ENCODE measurements around the gene VWA8.
"Not testable (repeated sequence)": the region's sequence is repeated elsewhere in the genome, so short reads cannot be mapped to it uniquely, and the experiment has no call there.

VWA8 gene

DNA sequence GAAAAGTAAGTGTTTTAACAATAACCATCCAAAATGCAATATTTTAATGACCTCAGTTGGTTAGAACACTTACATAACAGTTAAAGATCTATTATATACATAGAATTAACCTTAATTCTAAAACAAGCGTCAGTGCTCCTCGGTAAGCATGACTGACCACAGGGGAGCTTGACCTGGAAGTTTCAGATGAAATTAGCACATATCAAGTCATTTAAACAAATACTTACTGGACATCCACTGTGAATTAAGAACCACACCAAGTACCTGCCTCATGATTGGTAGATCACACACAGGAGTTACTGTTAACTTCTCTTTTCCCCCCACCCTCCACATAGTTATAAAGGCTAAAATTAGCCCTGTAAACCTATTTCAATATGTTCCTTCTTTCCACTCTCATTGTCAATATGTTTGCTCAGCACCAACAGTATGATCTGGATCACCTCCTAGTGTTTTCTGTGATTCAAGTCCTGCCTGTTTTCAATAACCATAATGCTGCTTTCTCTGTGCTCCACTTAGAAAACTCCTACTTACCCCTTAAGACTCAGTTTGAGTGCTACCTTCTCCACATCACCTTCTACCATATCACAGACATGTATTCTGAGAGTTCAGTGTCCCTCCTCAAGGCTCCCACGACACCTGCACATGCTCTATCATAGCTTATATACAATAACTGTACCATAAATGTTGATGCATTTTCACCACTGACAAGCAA is 209.0 kb downstream of the VWA8 start:
- DNase-seq (ENCODE audit: low read depth in 1 of 2, low spot score in 1 of 2), result no peak

GRCh38 chr13:41751277-41751676 is 209.6 kb downstream of the VWA8 start:
- no peak for DNase-seq (ENCODE audit: low read depth in 1 of 2, low spot score in 1 of 2)

GRCh38 chr13:41746259-41746658 is 214.7 kb downstream of the VWA8 start:
- no peak for DNase-seq (ENCODE audit: low read depth in 1 of 2, low spot score in 1 of 2)

DNA sequence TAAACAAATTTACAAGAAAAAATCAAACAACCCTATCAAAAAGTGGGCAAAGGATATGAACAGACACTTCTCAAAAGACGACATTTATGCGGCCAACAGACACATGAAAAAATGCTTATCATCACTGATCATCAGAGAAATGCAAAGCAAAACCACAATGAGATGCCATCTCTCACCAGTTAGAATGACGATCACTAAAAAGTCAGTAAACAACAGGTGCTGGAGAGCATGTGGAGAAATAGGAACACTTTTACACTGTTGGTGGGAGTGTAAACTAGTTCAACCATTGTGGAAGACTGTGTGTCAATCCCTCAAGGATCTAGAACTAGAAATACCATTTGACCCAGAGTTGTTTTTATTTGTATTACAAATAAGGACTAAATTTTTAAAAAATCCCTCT is 215.4 kb downstream of the VWA8 start:
- DNase-seq (ENCODE audit: low read depth in 1 of 2, low spot score in 1 of 2), result not testable (repeated sequence)

- DNase-seq (ENCODE audit: low read depth in 1 of 2, low spot score in 1 of 2), result no peak
Measured at GRCh38 chr13:41742917-41743552, 217.9 kb downstream of the VWA8 start.

- DNase-seq (ENCODE audit: low read depth in 1 of 2, low spot score in 1 of 2), result no peak
Measured at GRCh38 chr13:41740479-41740878, 220.4 kb downstream of the VWA8 start.

GRCh38 chr13:41722684-41723535 is 238.0 kb downstream of the VWA8 start:
- no peak for DNase-seq (ENCODE audit: low read depth in 1 of 2, low spot score in 1 of 2)

DNA sequence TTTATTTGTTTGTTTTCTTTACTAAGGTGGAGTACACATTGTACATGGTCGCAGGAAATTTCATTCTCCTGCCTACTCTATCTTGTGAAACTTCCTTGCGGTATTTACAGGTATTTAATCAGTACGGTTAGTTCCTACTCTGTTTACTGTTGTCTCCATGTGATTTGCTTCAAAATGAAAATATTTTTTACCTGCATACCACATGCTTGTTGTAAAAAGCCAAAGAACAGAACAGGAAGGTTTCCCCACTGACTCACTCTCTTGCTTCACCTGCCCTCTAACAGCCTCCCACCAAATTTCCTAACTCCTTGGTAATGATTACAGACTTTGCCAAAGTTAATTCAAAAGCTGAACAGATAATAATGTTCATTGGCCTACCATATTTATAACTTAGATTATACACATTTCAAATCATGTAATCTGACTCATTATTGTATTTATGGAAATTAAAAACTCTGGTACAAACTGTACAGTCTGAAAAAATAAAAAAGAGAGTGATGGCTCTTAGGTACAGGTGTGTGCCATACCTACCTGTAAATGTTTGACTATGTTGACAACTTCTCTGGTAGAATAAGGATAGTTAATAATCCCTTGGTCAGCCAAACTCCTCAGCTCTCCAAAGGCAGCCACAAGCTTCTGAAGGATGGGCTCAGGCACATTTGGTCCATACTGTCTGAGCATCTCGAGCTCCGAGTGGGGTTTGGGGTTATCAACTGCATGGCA is 239.9 kb downstream of the VWA8 start:
- DNase-seq (ENCODE audit: low read depth in 1 of 2, low spot score in 1 of 2), result no peak

- no peak for DNase-seq (ENCODE audit: low read depth in 1 of 2, low spot score in 1 of 2)
Measured at GRCh38 chr13:41716236-41716635, 244.7 kb downstream of the VWA8 start.

GRCh38 chr13:41713405-41713804 is 247.5 kb downstream of the VWA8 start:
- no peak for DNase-seq (ENCODE audit: low read depth in 1 of 2, low spot score in 1 of 2)

DNA sequence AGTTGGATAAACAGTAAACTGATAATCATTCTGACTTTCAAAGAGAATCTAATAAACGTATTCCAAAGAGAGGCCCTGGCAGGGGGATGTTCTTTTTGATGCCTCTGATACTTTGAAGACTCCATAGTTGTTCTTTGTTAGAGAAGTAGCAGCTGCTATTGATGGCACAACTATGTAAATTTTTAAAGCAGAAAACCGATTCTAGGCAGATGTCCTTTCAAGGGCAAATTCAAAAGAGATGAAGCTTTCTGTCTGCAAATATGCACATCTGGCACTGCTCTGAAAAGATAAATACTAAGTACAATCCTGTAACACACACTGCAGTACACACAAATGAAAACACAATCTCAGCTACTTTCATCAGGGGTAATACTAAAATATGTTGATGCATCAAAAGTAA is 250.1 kb downstream of the VWA8 start:
- DNase-seq (ENCODE audit: low read depth in 1 of 2, low spot score in 1 of 2), result no peak

DNA sequence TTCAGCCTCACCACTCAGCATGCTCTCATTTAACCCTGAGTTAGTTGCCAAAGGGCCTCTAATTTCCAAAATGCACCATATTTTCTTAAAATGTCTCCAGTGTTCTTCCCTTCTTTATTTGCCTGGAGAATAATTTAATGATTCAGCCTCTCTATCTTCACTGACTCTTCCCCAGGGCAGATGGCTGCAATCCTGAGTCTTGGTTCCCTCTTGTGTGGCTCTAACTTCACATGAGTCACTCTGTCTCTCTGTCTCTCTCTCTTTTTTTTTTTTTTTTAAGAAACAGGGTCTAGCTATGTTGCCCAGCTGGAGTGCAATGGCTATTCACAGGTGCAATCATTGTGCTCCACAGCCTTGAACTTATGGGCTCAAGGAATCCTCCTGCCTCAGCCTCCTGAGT is 251.4 kb downstream of the VWA8 start:
- no peak for DNase-seq (ENCODE audit: low read depth in 1 of 2, low spot score in 1 of 2)

GRCh38 chr13:41708713-41709112 is 252.2 kb downstream of the VWA8 start:
- no peak for DNase-seq (ENCODE audit: low read depth in 1 of 2, low spot score in 1 of 2)

DNA sequence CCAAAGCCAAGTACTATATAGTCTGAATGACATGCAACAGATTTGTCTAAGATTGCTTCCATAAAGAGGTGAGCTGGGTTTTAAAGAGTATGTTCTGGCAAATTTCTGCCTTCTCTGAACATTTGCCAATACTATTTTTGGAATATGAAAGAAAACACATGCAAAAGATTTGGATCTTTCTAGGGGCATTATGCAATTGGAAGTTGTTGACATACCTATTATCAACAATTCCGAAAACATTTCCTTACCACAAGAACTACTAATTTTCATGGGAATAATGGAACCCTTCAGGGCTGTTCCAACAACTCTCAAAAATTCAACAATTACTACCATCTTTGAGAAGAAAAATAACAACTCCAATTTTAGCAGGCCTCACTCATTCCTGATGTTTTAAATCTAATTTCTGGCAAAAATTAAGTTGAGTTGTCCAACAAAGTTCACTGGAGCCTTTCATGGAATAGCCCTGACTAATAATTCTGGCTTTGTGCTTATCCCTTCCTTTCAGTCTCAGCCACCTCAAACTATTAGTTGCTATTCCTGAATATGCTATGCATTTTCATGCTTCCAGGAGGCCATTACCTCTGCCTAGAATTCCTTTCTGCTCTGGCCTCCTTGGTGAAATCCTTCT is 253.6 kb downstream of the VWA8 start:
- no peak for DNase-seq (ENCODE audit: low read depth in 1 of 2, low spot score in 1 of 2)

DNA sequence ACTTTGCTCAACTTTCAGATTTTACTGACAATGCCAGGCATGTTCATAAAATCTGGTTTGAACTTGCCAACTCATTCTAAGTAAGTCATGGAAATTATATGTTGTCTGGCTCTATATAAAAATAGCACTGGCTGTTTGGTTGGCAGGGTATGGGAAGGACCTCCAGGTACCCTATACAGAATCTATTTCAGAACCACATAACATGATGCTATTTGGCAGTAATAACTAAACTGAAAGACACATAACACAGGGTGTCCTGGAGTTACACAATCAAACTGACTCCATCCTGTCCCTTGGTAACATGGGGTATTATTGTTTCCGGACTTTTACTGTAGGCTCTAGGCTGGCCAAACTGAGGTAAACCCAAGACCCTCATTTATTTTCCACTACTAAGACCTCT is 254.8 kb downstream of the VWA8 start:
- no peak for DNase-seq (ENCODE audit: low read depth in 1 of 2, low spot score in 1 of 2)

GRCh38 chr13:41702540-41702939 is 258.4 kb downstream of the VWA8 start:
- DNase-seq (ENCODE audit: low read depth in 1 of 2, low spot score in 1 of 2), result no peak

DNA sequence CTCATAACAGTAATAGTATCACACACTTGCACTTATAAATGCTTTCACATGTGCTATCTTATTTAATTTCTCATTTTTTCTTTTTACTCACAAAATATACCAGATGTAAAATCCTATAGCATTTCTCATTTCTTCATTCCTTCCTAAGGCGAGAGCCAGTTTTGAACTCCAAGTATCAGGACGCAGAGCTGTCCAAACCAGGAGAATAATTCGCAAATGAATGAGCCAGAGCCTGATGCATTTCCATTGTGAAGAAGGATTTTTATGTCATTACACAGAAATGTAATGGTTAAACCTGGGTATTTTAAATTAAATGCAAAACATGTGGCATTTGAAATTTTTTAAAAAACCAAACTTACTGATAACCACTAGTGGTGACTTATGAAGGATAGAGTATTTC is 259.2 kb downstream of the VWA8 start:
- no peak for DNase-seq (ENCODE audit: low read depth in 1 of 2, low spot score in 1 of 2)

DNA sequence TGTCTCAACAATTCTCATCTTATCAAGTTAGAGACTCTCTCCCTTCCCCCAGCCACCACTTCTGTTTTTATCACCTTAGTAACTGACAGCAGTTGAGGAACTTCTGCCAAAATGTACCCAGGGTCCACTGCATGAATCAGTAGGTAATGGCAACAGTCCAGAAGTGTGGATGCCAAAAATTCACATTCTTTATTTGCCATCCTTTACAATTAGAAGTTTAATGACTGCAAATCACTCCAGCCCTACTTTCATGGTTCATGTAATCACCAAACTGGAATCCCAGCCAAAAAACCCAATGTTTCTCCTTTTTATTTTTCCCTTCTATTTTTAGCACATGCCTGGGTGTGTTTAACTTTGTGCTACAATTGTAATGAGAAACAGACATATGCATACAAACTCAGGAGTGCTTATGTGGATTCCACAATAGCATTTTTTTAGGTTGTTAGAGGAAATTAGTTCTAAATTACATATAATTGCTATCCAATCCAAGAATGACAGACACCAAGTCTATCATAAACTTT is 260.1 kb downstream of the VWA8 start:
- DNase-seq (ENCODE audit: low read depth in 1 of 2, low spot score in 1 of 2), result no peak

DNA sequence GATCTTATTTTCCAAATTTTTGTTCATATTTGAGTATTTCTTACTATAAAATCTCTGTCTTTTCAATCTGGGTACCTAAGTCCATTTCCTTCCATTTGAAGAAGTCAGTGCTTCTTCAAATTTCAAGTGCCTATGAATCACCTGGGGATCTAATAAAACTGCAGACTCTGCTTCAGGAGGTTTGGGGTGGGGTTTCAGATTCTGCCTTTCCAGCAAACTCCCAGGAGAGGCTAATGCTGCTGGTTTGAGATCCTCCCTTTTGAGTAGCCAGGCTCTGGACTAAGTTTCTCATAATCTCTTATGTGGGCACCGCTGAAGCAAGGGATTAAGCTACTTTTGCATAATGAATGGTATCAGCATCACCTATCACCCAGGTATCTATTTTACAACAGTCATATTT is 261.1 kb downstream of the VWA8 start:
- no peak for DNase-seq (ENCODE audit: low read depth in 1 of 2, low spot score in 1 of 2)

- no peak for DNase-seq (ENCODE audit: low read depth in 1 of 2, low spot score in 1 of 2)
Measured at GRCh38 chr13:41697578-41697977, 263.3 kb downstream of the VWA8 start.
